ENCODE measurements around the gene ABCA7.

GRCh38 chr19:1050989-1051788 is 11.3 kb downstream of the ABCA7 start:
- TF ChIP-seq, protein P1, sequence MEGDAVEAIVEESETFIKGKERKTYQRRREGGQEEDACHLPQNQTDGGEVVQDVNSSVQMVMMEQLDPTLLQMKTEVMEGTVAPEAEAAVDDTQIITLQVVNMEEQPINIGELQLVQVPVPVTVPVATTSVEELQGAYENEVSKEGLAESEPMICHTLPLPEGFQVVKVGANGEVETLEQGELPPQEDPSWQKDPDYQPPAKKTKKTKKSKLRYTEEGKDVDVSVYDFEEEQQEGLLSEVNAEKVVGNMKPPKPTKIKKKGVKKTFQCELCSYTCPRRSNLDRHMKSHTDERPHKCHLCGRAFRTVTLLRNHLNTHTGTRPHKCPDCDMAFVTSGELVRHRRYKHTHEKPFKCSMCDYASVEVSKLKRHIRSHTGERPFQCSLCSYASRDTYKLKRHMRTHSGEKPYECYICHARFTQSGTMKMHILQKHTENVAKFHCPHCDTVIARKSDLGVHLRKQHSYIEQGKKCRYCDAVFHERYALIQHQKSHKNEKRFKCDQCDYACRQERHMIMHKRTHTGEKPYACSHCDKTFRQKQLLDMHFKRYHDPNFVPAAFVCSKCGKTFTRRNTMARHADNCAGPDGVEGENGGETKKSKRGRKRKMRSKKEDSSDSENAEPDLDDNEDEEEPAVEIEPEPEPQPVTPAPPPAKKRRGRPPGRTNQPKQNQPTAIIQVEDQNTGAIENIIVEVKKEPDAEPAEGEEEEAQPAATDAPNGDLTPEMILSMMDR (IDR thresholded peaks at IDR 0.05), result no peak
- TF ChIP-seq ZBTB43 (CRISPR knock-in tag; IDR thresholded peaks at IDR 0.05) (no peak), TP53 (CRISPR knock-in tag; IDR thresholded peaks at IDR 0.05) (no peak)
- TF ChIP-seq, protein P2, sequence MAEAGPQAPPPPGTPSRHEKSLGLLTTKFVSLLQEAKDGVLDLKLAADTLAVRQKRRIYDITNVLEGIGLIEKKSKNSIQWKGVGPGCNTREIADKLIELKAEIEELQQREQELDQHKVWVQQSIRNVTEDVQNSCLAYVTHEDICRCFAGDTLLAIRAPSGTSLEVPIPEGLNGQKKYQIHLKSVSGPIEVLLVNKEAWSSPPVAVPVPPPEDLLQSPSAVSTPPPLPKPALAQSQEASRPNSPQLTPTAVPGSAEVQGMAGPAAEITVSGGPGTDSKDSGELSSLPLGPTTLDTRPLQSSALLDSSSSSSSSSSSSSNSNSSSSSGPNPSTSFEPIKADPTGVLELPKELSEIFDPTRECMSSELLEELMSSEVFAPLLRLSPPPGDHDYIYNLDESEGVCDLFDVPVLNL (CRISPR knock-in tag; IDR thresholded peaks at IDR 0.05; ENCODE audit: borderline replicate concordance, low read depth), result no peak
- TF ChIP-seq, protein P3, sequence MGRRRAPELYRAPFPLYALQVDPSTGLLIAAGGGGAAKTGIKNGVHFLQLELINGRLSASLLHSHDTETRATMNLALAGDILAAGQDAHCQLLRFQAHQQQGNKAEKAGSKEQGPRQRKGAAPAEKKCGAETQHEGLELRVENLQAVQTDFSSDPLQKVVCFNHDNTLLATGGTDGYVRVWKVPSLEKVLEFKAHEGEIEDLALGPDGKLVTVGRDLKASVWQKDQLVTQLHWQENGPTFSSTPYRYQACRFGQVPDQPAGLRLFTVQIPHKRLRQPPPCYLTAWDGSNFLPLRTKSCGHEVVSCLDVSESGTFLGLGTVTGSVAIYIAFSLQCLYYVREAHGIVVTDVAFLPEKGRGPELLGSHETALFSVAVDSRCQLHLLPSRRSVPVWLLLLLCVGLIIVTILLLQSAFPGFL (CRISPR knock-in tag; IDR thresholded peaks at IDR 0.05; ENCODE audit: borderline replicate concordance), result peak; percentile 50; the same call in 1 of the 2 replicates
